Prostate gland (tissue), 2 donors: ENCODE data around the gene DNAH12. TPM values are rescaled to one million over a fixed set of nuclear protein-coding genes. Genes with fewer than 3 reads are reported as not detected.

ENCODE experiments used
- DNase-seq: peaks from one replicate; pipeline ENCODE4 v3.0.0-alpha.2; 2019; ENCODE audit warnings: low spot score
- H3K27ac ChIP-seq, 2 donors: fragments of 200-600 bp; sonication (generic); 2 replicates each; pipeline ENCODE4 v1.5.1; 2017 to 2019
- H3K27me3 ChIP-seq: fragments of 200-600 bp; sonication (generic); replicated peaks from 2 replicates; pipeline ENCODE4 v1.5.1; 2019; ENCODE audit not compliant: insufficient read depth
- H3K36me3 ChIP-seq, 2 donors: fragments of 200-600 bp; sonication (generic); 1 replicate in 1 of 2; 2 replicates in 1 of 2; pipeline versions ENCODE4 v1.5.1 to v1.8.1; 2017 to 2019
- H3K4me1 ChIP-seq: fragments of 200-600 bp; sonication (generic); replicated peaks from 2 replicates; pipeline ENCODE4 v1.5.1; 2019
- H3K4me3 ChIP-seq, 2 donors: fragments of 200-600 bp; sonication (generic); 2 replicates each; pipeline ENCODE4 v1.5.1; 2017 to 2019
- H3K9me3 ChIP-seq: fragments of 200-600 bp; sonication (generic); 2 replicates; pipeline ENCODE4 v1.5.1; 2017
- POLR2A ChIP-seq: fragments of 450-650 bp; IDR thresholded peaks from one replicate; pipeline ENCODE4 v1.6.1; 2016; ENCODE audit warnings: antibody characterized with exemption, mild to moderate bottlenecking
- POLR2AphosphoS5 ChIP-seq: sonication (generic); formaldehyde crosslinking; IDR thresholded peaks from one replicate; pipeline ENCODE4 v1.6.1; 2017; ENCODE audit warnings: antibody characterized with exemption
- WGBS: methylation state at CpG from one replicate; pipeline ENCODE4 v1.1.5; 2018; 5-methylcytosine and 5-hydroxymethylcytosine counted together
- intact Hi-C: fragments of 100-400 bp; cut with DNase I; formaldehyde crosslinking; loops from one replicate; pipeline ENCODE4 v1.14.2; 2022
- total RNA-seq, 2 donors: library from RNA; depleted of rRNA; stranded (reverse); fragments of >200 nt; gene quantifications; one replicate each; pipeline ENCODE4 v1.1.0, GENCODE V29; 2016
- TF ChIP-seq, protein P1 (sequence below), 4 experiments: fragments of 200-600 bp in 2 of 4; fragments of 450-650 bp in 2 of 4; sonication (generic) in 2 of 4; IDR thresholded peaks; 1 replicate in 3 of 4; 2 replicates in 1 of 4; pipeline ENCODE4 v1.5.1; 2016 to 2019; ENCODE audit warnings: antibody characterized with exemption in 4 of 4, mild to moderate bottlenecking in 2 of 4, moderate library complexity in 2 of 4

Gene DNAH12
- total RNA-seq, 2 donors from 2014 or later = 0.05 to 1.8 TPM

DNA sequence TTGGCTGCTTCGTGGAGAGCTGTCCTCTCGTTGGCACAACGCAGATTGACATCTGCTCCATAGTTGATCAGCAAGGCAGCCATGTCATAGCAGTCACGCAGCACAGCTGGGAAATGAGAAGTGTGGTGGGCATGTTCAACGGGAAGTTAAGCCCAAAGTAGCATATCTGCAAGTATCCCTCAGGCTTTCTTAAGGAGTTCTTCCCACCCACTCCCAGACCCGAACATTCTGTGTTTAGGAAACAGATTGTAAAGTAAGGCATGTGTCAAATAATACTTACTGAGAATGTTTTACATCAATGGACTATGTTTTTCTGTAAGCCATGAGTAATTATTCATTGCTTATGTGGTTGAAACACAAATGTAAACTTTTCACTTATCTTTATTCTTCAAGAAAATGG, 260.8 kb downstream of the DNAH12 start:
- 59% methylated on average over 6 of the region's 6 CpGs for WGBS
- Histone ChIP-seq H3K4me1 (no peaks in the 10 kb centered on the region), H3K27me3 (no peaks in the 10 kb centered on the region), H3K27ac (no peak overlapping the region), H3K4me3 (no peak overlapping the region), H3K9me3 (no peaks in the 10 kb centered on the region), H3K36me3 (no peaks in the 10 kb centered on the region)
- intact Hi-C loops = loop anchor here (10.0 kb wide), 1 partner anchor 351 kb away; no protein-coding TSS in a partner anchor
- DNase-seq = no peak
- no peak for TF ChIP-seq POLR2A
- no peak for TF ChIP-seq POLR2AphosphoS5
- TF ChIP-seq, protein P1, sequence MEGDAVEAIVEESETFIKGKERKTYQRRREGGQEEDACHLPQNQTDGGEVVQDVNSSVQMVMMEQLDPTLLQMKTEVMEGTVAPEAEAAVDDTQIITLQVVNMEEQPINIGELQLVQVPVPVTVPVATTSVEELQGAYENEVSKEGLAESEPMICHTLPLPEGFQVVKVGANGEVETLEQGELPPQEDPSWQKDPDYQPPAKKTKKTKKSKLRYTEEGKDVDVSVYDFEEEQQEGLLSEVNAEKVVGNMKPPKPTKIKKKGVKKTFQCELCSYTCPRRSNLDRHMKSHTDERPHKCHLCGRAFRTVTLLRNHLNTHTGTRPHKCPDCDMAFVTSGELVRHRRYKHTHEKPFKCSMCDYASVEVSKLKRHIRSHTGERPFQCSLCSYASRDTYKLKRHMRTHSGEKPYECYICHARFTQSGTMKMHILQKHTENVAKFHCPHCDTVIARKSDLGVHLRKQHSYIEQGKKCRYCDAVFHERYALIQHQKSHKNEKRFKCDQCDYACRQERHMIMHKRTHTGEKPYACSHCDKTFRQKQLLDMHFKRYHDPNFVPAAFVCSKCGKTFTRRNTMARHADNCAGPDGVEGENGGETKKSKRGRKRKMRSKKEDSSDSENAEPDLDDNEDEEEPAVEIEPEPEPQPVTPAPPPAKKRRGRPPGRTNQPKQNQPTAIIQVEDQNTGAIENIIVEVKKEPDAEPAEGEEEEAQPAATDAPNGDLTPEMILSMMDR (IDR thresholded peaks at IDR 0.05) = no peak

DNA sequence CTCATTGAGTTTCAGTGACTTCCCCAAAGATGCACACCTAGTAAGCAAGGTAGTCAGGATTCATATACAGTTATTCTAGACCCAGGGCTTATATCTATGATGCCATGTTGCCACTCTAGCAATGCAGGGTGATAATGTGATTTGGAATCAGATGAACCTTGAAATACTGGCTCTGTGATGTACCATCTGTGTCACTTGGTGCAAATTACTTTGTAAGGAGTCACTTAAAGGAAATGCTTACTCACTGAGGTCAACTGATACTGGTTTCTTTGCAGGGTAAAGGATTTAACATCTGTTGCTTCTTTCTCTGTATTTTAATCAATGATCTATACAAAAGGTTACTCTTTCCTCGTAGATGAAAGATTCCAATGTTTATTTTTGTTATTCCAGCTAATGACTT, 262.4 kb downstream of the DNAH12 start:
- Histone ChIP-seq H3K36me3 (no peaks in the 10 kb centered on the region), H3K27ac (no peak overlapping the region), H3K9me3 (no peaks in the 10 kb centered on the region), H3K4me1 (no peaks in the 10 kb centered on the region), H3K27me3 (no peaks in the 10 kb centered on the region), H3K4me3 (no peak overlapping the region)
- 68% methylated on average over 1 of the region's 1 CpG for WGBS
- TF ChIP-seq, protein P1 (IDR thresholded peaks at IDR 0.05) = no peak
- TF ChIP-seq POLR2AphosphoS5 (no peak), POLR2A (no peak)
- no peak for DNase-seq
- intact Hi-C loops = loop anchor here (10.0 kb wide), 1 partner anchor 353 kb away; no protein-coding TSS in a partner anchor

DNA sequence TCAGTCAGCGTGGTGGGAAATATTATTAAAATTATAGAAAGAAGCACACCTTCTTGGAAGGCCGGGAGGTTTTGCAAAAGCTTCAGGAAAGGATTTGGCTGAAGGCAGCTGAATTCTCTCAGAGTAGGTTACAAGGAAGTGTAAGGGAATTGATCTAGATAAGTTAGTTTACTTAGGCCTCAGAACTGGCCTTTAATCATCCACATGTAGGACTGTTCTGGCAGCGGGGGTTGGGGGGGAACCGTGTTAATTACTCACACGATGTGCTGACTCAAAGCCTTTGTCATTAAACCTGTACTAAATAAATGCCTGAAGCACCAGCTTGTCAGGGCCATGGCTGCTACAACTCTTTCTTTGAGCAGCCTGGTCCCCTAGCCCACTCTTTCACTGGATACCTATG, 264.5 kb downstream of the DNAH12 start:
- Histone ChIP-seq H3K27ac (no peak overlapping the region), H3K36me3 (no peaks in the 10 kb centered on the region), H3K4me1 (no peaks in the 10 kb centered on the region), H3K27me3 (no peaks in the 10 kb centered on the region), H3K4me3 (no peak overlapping the region), H3K9me3 (no peaks in the 10 kb centered on the region)
- 63% methylated on average over 5 of the region's 5 CpGs for WGBS
- no peak for DNase-seq
- intact Hi-C loops = loop anchor here (10.0 kb wide), 1 partner anchor 355 kb away; no protein-coding TSS in a partner anchor
- TF ChIP-seq POLR2A (no peak), POLR2AphosphoS5 (no peak)
- TF ChIP-seq, protein P1 (IDR thresholded peaks at IDR 0.05) = no peak

DNA sequence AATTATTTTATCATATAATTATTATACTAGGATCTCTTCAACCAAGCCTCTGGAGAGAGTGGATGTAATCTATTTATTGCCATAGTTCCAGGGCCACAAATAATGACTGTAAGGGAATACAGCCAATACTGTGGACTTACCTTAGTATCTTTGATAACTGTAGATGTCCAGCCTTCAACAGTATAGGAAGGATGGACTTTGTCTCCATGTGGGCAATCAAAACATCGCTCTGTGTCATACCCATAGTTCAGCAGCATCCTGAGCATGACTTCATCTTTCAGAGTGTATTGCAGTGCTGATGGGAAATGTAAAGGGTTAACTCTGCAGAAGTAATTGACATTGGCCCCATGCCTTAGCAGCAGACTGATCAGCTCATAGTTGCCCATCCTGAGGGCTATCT, 265.9 kb downstream of the DNAH12 start:
- Histone ChIP-seq H3K27ac (no peak overlapping the region), H3K4me3 (no peak overlapping the region), H3K27me3 (no peaks in the 10 kb centered on the region), H3K4me1 (no peaks in the 10 kb centered on the region), H3K36me3 (peaks cover 0 to 2% of the 10 kb centered on the region in 2 donors), H3K9me3 (no peaks in the 10 kb centered on the region)
- no peak for TF ChIP-seq POLR2A
- TF ChIP-seq, protein P1 (IDR thresholded peaks at IDR 0.05) = no peak
- no peak for TF ChIP-seq POLR2AphosphoS5
- DNase-seq = no peak
- 100% methylated on average over 1 of the region's 1 CpG for WGBS
- intact Hi-C loops = no loop called here

DNA sequence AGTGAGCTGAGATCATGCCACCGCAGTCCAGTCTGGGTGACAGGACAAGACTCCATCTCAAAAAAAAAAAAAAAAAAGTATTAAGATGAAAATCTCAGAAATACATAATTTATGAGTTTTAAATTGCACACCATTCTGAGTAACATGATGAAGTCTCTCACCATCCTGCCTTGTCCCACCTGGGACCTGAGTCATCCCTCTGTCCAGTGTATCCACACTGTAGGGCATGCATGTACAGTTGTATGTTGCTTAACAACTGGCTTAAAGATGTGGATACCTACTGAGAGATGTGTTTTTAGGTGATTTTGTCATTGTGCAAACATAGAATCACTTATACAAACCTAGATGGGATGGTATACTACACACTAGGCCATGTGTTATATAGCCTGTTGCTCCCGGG, 268.8 kb downstream of the DNAH12 start:
- Histone ChIP-seq H3K27ac (no peak overlapping the region), H3K4me1 (no peaks in the 10 kb centered on the region), H3K4me3 (no peak overlapping the region), H3K9me3 (no peaks in the 10 kb centered on the region), H3K27me3 (no peaks in the 10 kb centered on the region), H3K36me3 (peaks cover 0 to 2% of the 10 kb centered on the region in 2 donors)
- no peak for DNase-seq
- intact Hi-C loops = no loop called here
- TF ChIP-seq, protein P1 (IDR thresholded peaks at IDR 0.05) = no peak
- TF ChIP-seq POLR2A (no peak), POLR2AphosphoS5 (no peak)
- WGBS = 98% methylated on average over 2 of the region's 2 CpGs
